ENCODE data around the gene APBA3. TPM values are rescaled to one million over a fixed set of nuclear protein-coding genes. Genes with fewer than 3 reads are reported as not detected.

APBA3 gene
- total RNA-seq, 1 donor, result 36.4 TPM

GRCh38 chr19:3788996-3789778, 27.7 kb upstream of the APBA3 start:
- no peak for DNase-seq (ENCODE audit: low read depth in 2 of 3, low spot score in 2 of 3)

- peak in 2 of 3 donors; percentile 76 to 83 for DNase-seq (ENCODE audit: low read depth in 2 of 3, low spot score in 2 of 3)
These were observed 24.7 kb upstream of the APBA3 start, which contains the start of gene MATK for GRCh38 chr19:3785938-3786824. TSS of gene MATK (minus strand) at chr19:3786381. CDS start at chr19:3785135, 1,246 bp downstream.

- no peak for DNase-seq (ENCODE audit: low read depth in 2 of 3, low spot score in 2 of 3)
These were observed 24.0 kb upstream of the APBA3 start for GRCh38 chr19:3785451-3785937.

GRCh38 chr19:3784607-3785450, 23.3 kb upstream of the APBA3 start:
- DNase-seq (ENCODE audit: low read depth in 2 of 3, low spot score in 2 of 3), result no peak

- DNase-seq (ENCODE audit: low read depth in 2 of 3, low spot score in 2 of 3), result peak in 2 of 3 donors; percentile 34 to 38
These were observed 22.4 kb upstream of the APBA3 start for GRCh38 chr19:3783660-3784584.

GRCh38 chr19:3782903-3783302, 21.4 kb upstream of the APBA3 start:
- no peak for DNase-seq (ENCODE audit: low read depth in 2 of 3, low spot score in 2 of 3)

- no peak for DNase-seq (ENCODE audit: low read depth in 2 of 3, low spot score in 2 of 3)
These were observed 20.8 kb upstream of the APBA3 start for GRCh38 chr19:3782330-3782729.

- DNase-seq (ENCODE audit: low read depth in 2 of 3, low spot score in 2 of 3), result no peak
These were observed 20.1 kb upstream of the APBA3 start for GRCh38 chr19:3781603-3782002.

GRCh38 chr19:3780786-3781304, 19.4 kb upstream of the APBA3 start:
- no peak for DNase-seq (ENCODE audit: low read depth in 2 of 3, low spot score in 2 of 3)

GRCh38 chr19:3778899-3779723, 17.6 kb upstream of the APBA3 start:
- DNase-seq (ENCODE audit: low read depth in 2 of 3, low spot score in 2 of 3), result no peak

- DNase-seq (ENCODE audit: low read depth in 2 of 3, low spot score in 2 of 3), result no peak
These were observed 16.8 kb upstream of the APBA3 start for GRCh38 chr19:3778104-3778867.

- no peak for DNase-seq (ENCODE audit: low read depth in 2 of 3, low spot score in 2 of 3)
These were observed 15.1 kb upstream of the APBA3 start for GRCh38 chr19:3776479-3777040.

GRCh38 chr19:3775831-3776230, 14.3 kb upstream of the APBA3 start:
- no peak for DNase-seq (ENCODE audit: low read depth in 2 of 3, low spot score in 2 of 3)

GRCh38 chr19:3775374-3775711, 13.9 kb upstream of the APBA3 start:
- no peak for DNase-seq (ENCODE audit: low read depth in 2 of 3, low spot score in 2 of 3)

GRCh38 chr19:3774621-3775373, 13.3 kb upstream of the APBA3 start:
- DNase-seq (ENCODE audit: low read depth in 2 of 3, low spot score in 2 of 3), result no peak

- DNase-seq (ENCODE audit: low read depth in 2 of 3, low spot score in 2 of 3), result no peak
These were observed 12.5 kb upstream of the APBA3 start for GRCh38 chr19:3773814-3774515.

Data from hematopoietic multipotent progenitor cell (in vitro differentiated cells).